Breast epithelium (tissue), 3 donors: ENCODE measurements around the gene NUDC.

Experiments used
- CTCF ChIP-seq, 3 donors: fragments of 450-650 bp; IDR thresholded peaks; one replicate each; pipeline ENCODE4 v1.5.1; 2016 to 2017; ENCODE audit warnings: antibody characterized with exemption in 3 of 3, mild to moderate bottlenecking in 3 of 3, moderate library complexity in 3 of 3
- POLR2A ChIP-seq: fragments of 450-650 bp; IDR thresholded peaks from one replicate; pipeline ENCODE4 v1.6.1; 2016; ENCODE audit warnings: antibody characterized with exemption, mild to moderate bottlenecking, moderate library complexity
- POLR2AphosphoS5 ChIP-seq, 3 donors: sonication (generic); formaldehyde crosslinking; IDR thresholded peaks; one replicate each; pipeline ENCODE4 v1.6.1; 2017; ENCODE audit warnings: antibody characterized with exemption in 3 of 3

GRCh38 chr1:26900001-26900814 is 21.3 kb upstream of the NUDC start, which contains the start of gene GPATCH3:
- TF ChIP-seq CTCF (IDR thresholded peaks at IDR 0.05) (no peak), POLR2AphosphoS5 (IDR thresholded peaks at IDR 0.05) (peak; percentile 95 to 98 (median 97)), POLR2A (peak; percentile 33)
